ENCODE measurements around the gene CELF6. TPM values are rescaled to one million over a fixed set of nuclear protein-coding genes. Genes with fewer than 3 reads are reported as not detected.

Gene CELF6
- total and polyA plus RNA-seq, 2 donors (not counting 3 experiments of a cell fraction or from before 2014, with no cell fraction given) = 0.17 TPM; not detected in 1

DNA sequence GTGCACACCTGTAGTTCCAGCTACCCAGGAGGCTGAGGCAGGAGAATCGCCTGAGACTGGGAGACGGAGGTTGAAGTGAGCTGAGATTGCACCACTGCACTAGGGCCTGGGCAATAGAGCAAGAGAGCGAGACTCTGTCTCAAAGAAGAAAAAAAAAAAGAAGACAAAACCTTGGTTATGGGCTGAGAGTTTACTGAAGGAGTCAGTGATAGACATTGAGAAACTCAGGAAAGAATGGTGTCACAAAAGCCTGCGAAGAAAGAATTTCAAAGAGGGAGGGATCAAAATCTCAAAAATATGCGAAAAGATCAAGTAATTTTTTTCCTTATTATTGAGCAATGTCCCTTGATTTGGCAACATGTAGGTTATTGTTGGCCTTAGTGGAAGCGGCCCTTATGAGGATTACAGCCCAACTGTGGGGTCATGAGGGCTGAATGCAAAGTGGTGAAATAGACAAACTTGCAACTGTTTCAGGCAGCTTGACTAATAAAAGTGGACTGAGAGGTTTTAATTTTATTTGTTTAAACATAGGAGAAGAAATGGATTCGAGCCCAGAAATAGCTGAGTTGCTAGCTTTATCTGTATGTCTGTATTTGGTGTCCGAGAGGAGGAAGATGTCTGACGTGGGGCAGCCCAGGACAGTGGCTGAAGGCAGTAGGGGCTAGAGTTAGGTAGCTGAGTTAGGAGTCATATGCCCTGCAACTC, 18.8 kb upstream of the CELF6 start:
- POLR2A ChIA-PET = no interaction called here
- intact Hi-C loops (cut with micrococcal nuclease) = no loop called here

More for the DNA sequence above, 18.8 kb upstream of the CELF6 start:
- no peak overlapping the region for H3K9ac ChIP-seq (replicated peaks; ENCODE audit: extremely low read depth, insufficient read depth, low read length)
- no peak overlapping the region for H3K4me3 ChIP-seq (replicated peaks in 1 of 3; ENCODE audit: insufficient read depth in 1 of 3, low read depth in 1 of 3, low read length in 3 of 3)
- no peaks in the 10 kb centered on the region for H3K36me3 ChIP-seq (ENCODE audit: control insufficient read depth in 2 of 2, extremely low read depth in 1 of 2, insufficient read depth in 2 of 2, low read length in 2 of 2)
- H3K4me1 ChIP-seq (ENCODE audit: control insufficient read depth, extremely low read depth, insufficient read depth, low read length) = peaks cover 7% of the 10 kb centered on the region
- no peaks in the 10 kb centered on the region for H3K9me3 ChIP-seq (replicated peaks; ENCODE audit: control insufficient read depth, insufficient read depth, low read length)
- TF ChIP-seq, protein P1, sequence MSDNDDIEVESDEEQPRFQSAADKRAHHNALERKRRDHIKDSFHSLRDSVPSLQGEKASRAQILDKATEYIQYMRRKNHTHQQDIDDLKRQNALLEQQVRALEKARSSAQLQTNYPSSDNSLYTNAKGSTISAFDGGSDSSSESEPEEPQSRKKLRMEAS (IDR thresholded peaks at IDR 0.05; ENCODE audit: insufficient read depth, insufficient read length) = no peak
- TF ChIP-seq POLR2A (IDR thresholded peaks at IDR 0.05; ENCODE audit: low read depth, low read length) (no peak), GATA2 (IDR thresholded peaks at IDR 0.05; ENCODE audit: insufficient read depth, insufficient read length, low read depth, low read length) (no peak), MYC (IDR thresholded peaks at IDR 0.05; ENCODE audit: low read depth, low read length) (no peak), EZH2 (IDR thresholded peaks at IDR 0.05; ENCODE audit: borderline replicate concordance, low read depth, low read length, severe bottlenecking) (no peak), JUN (IDR thresholded peaks at IDR 0.05; ENCODE audit: borderline replicate concordance, insufficient read depth, insufficient read length, low read depth) (no peak), FOS (IDR thresholded peaks at IDR 0.05; ENCODE audit: borderline replicate concordance, insufficient read depth, low read length) (no peak), POLR2AphosphoS5 (IDR thresholded peaks at IDR 0.05; ENCODE audit: insufficient read depth, low read depth, low read length) (no peak)
- TF ChIP-seq, protein P2, sequence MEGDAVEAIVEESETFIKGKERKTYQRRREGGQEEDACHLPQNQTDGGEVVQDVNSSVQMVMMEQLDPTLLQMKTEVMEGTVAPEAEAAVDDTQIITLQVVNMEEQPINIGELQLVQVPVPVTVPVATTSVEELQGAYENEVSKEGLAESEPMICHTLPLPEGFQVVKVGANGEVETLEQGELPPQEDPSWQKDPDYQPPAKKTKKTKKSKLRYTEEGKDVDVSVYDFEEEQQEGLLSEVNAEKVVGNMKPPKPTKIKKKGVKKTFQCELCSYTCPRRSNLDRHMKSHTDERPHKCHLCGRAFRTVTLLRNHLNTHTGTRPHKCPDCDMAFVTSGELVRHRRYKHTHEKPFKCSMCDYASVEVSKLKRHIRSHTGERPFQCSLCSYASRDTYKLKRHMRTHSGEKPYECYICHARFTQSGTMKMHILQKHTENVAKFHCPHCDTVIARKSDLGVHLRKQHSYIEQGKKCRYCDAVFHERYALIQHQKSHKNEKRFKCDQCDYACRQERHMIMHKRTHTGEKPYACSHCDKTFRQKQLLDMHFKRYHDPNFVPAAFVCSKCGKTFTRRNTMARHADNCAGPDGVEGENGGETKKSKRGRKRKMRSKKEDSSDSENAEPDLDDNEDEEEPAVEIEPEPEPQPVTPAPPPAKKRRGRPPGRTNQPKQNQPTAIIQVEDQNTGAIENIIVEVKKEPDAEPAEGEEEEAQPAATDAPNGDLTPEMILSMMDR (IDR thresholded peaks at IDR 0.05; ENCODE audit: extremely low read depth in 1 of 2, insufficient read depth in 1 of 2, low read depth in 1 of 2, low read length in 2 of 2) = no peak
- no peak overlapping the region for H3K27ac ChIP-seq (ENCODE audit: insufficient read depth, low read depth, low read length)
- H3K9me1 ChIP-seq (replicated peaks; ENCODE audit: control insufficient read depth, extremely low read depth, insufficient read depth, low read length) = no peaks in the 10 kb centered on the region
- no peak overlapping the region for H3K4me2 ChIP-seq (ENCODE audit: insufficient read depth, low read length)
- no peak overlapping the region for H2AFZ ChIP-seq (ENCODE audit: low read depth, low read length)
- DNase-seq (ENCODE audit: low read depth, low spot score) (no peak), FAIRE-seq (no peak)
- H4K20me1 ChIP-seq (replicated peaks; ENCODE audit: control insufficient read depth, extremely low read depth, insufficient read depth, low read length) = no peaks in the 10 kb centered on the region
- BruUV-seq (replicated peaks) = no TSS peak
- CTCF ChIA-PET = interaction anchor here (0.8 to 3.9 kb wide), 3 partner anchors 26 to 332 kb away, joined by 3 to 15 read pairs (median 4); no protein-coding TSS in a partner anchor
- dilution Hi-C loops (cut with MboI; ENCODE audit: extremely low pct_ligation_motif_present, low sequenced_read_pairs) = no loop called here
- H3K27me3 ChIP-seq (ENCODE audit: control insufficient read depth in 2 of 2, insufficient read depth in 2 of 2, low read length in 2 of 2) = no peaks in the 10 kb centered on the region
- no peaks in the 10 kb centered on the region for H3K79me2 ChIP-seq (ENCODE audit: control insufficient read depth, insufficient read depth, low read length)
